Inflammatory macrophage treated with lipopolysaccharide for 4 hours (primary cell): ENCODE results near the gene PHLDA1.
"Not testable (repeated sequence)": the region's sequence is repeated elsewhere in the genome, so short reads cannot be mapped to it uniquely, and the experiment has no call there.

ENCODE experiments used
- DNase-seq: peaks from one replicate; pipeline ENCODE4 v3.0.0-alpha.2; 2020

Gene PHLDA1

GRCh38 chr12:76018111-76018510 is 13.5 kb downstream of the PHLDA1 start:
- DNase-seq, result peak; percentile 86

GRCh38 chr12:76014007-76014406 is 17.6 kb downstream of the PHLDA1 start:
- no peak for DNase-seq

GRCh38 chr12:76013603-76014002 is 18.0 kb downstream of the PHLDA1 start:
- DNase-seq, result no peak

GRCh38 chr12:76012644-76013043 is 18.9 kb downstream of the PHLDA1 start:
- DNase-seq, result no peak

GRCh38 chr12:76010732-76011458 is 20.7 kb downstream of the PHLDA1 start:
- no peak for DNase-seq

- no peak for DNase-seq
Observed at GRCh38 chr12:76008428-76008827, 23.1 kb downstream of the PHLDA1 start.

GRCh38 chr12:76007640-76008039 is 23.9 kb downstream of the PHLDA1 start:
- no peak for DNase-seq

GRCh38 chr12:76006028-76006925 is 25.3 kb downstream of the PHLDA1 start:
- no peak for DNase-seq

GRCh38 chr12:76003355-76003638 is 28.3 kb downstream of the PHLDA1 start:
- DNase-seq, result no peak

GRCh38 chr12:76002598-76003354 is 28.8 kb downstream of the PHLDA1 start:
- no peak for DNase-seq

GRCh38 chr12:75998292-75999063 is 33.1 kb downstream of the PHLDA1 start:
- DNase-seq, result no peak

- DNase-seq, result no peak
Observed at GRCh38 chr12:75997658-75998057, 33.9 kb downstream of the PHLDA1 start.

GRCh38 chr12:75996861-75997447 is 34.6 kb downstream of the PHLDA1 start:
- no peak for DNase-seq

GRCh38 chr12:75995691-75996090 is 35.9 kb downstream of the PHLDA1 start:
- DNase-seq, result no peak

GRCh38 chr12:75994069-75994740 is 37.4 kb downstream of the PHLDA1 start:
- no peak for DNase-seq

- no peak for DNase-seq
Observed at GRCh38 chr12:75991753-75992152, 39.8 kb downstream of the PHLDA1 start.

- DNase-seq, result no peak
Observed at GRCh38 chr12:75990189-75990912, 41.2 kb downstream of the PHLDA1 start.

GRCh38 chr12:75987709-75988108 is 43.9 kb downstream of the PHLDA1 start:
- not testable (repeated sequence) for DNase-seq

- no peak for DNase-seq
Observed at GRCh38 chr12:75986001-75986746, 45.4 kb downstream of the PHLDA1 start.

- DNase-seq, result no peak
Observed at GRCh38 chr12:75985566-75985965, 46.0 kb downstream of the PHLDA1 start.
